Measurements from ENCODE around the gene SLC30A1.

GRCh38 chr1:211605603-211606331 lies 26.8 kb upstream of the SLC30A1 start:
- TF ChIP-seq, protein P1, sequence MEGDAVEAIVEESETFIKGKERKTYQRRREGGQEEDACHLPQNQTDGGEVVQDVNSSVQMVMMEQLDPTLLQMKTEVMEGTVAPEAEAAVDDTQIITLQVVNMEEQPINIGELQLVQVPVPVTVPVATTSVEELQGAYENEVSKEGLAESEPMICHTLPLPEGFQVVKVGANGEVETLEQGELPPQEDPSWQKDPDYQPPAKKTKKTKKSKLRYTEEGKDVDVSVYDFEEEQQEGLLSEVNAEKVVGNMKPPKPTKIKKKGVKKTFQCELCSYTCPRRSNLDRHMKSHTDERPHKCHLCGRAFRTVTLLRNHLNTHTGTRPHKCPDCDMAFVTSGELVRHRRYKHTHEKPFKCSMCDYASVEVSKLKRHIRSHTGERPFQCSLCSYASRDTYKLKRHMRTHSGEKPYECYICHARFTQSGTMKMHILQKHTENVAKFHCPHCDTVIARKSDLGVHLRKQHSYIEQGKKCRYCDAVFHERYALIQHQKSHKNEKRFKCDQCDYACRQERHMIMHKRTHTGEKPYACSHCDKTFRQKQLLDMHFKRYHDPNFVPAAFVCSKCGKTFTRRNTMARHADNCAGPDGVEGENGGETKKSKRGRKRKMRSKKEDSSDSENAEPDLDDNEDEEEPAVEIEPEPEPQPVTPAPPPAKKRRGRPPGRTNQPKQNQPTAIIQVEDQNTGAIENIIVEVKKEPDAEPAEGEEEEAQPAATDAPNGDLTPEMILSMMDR (IDR thresholded peaks at IDR 0.05; ENCODE audit: insufficient read depth, low read length, poor library complexity, severe bottlenecking) = no peak
- no peak for TF ChIP-seq EZH2phosphoT487 (conservative IDR thresholded peaks at IDR 0.05; ENCODE audit: low read length)

Data from SU-DHL-6 (cell line).